OCI-LY7 (cell line): Measurements from ENCODE around the gene MEP1A. TPM values are rescaled to one million over a fixed set of nuclear protein-coding genes. Genes with fewer than 3 reads are reported as not detected.
"Not testable (repeated sequence)": the region's sequence is repeated elsewhere in the genome, so short reads cannot be mapped to it uniquely, and the experiment has no call there.

ENCODE experiments used
- Bru-seq: library from RNA; stranded (reverse); fragments of 400-500 nt; gene quantifications from one replicate; lab custom pipeline; 2021; lab: Mats Ljungman, UMichigan
- BruChase-seq, 2 experiments: library from RNA; stranded (reverse); fragments of 400-500 nt; gene quantifications; one replicate each; lab custom pipeline; 2021; lab: Mats Ljungman, UMichigan
- BruUV-seq: library from RNA; stranded (reverse); fragments of 400-500 nt; replicated peaks from 2 replicates; lab custom pipeline; 2021; lab: Mats Ljungman, UMichigan
- CTCF ChIA-PET: fragments of 300-600 bp; sonication (Branson Sonifier 250); formaldehyde crosslinking; loops from one replicate; lab custom pipeline; 2022; ENCODE audit warnings: antibody characterized with exemption; ENCODE audit not compliant: unreplicated experiment; lab: Charles Lee
- POLR2A ChIA-PET: fragments of 300-600 bp; sonication (Branson Sonifier 250); formaldehyde crosslinking; loops from one replicate; lab custom pipeline; 2022; ENCODE audit warnings: antibody characterized with exemption; lab: Charles Lee
- DNase-seq: peaks from one replicate; pipeline ENCODE4 v3.0.0-alpha.2; 2015; ENCODE audit warnings: low spot score
- H2AFZ ChIP-seq: fragments of 200-600 bp; sonication (generic), shearing (Covaris generic); 2 replicates; pipeline ENCODE4 v1.6.1; 2014; ENCODE audit warnings: mild to moderate bottlenecking, antibody characterized with exemption, low read length, moderate library complexity
- H3K27ac ChIP-seq: fragments of 200-600 bp; sonication (generic); 2 replicates; pipeline ENCODE4 v1.5.1; 2014; ENCODE audit warnings: mixed run types, low read depth, mild to moderate bottlenecking, moderate library complexity, low read length, inconsistent platforms; ENCODE audit not compliant: poor library complexity, severe bottlenecking
- H3K36me3 ChIP-seq: fragments of 200-600 bp; sonication (generic); 2 replicates; pipeline ENCODE4 v1.6.1; 2014; ENCODE audit warnings: mild to moderate bottlenecking, antibody characterized with exemption, low read length, moderate library complexity, mixed read lengths; ENCODE audit not compliant: insufficient read depth
- H3K4me1 ChIP-seq: fragments of 200-600 bp; sonication (generic); 2 replicates; pipeline ENCODE4 v1.5.1; 2014; ENCODE audit warnings: mild to moderate bottlenecking, low read length; ENCODE audit not compliant: insufficient read depth, poor library complexity, severe bottlenecking
- H3K4me2 ChIP-seq: fragments of 200-600 bp; sonication (generic); 2 replicates; pipeline ENCODE4 v1.6.1; 2014; ENCODE audit warnings: mild to moderate bottlenecking, low read length
- H3K4me3 ChIP-seq: fragments of 200-600 bp; sonication (generic); 2 replicates; pipeline ENCODE4 v1.5.1; 2014; ENCODE audit warnings: mild to moderate bottlenecking, low read depth, low read length; ENCODE audit not compliant: poor library complexity, severe bottlenecking
- H3K79me2 ChIP-seq: fragments of 200-600 bp; sonication (generic); 2 replicates; pipeline ENCODE4 v1.6.1; 2016; ENCODE audit warnings: low read depth, mild to moderate bottlenecking, low read length, moderate library complexity, mixed read lengths; ENCODE audit not compliant: insufficient read depth
- H3K9me2 ChIP-seq: fragments of 200-600 bp; sonication (generic); 2 replicates; pipeline ENCODE4 v1.6.1; 2016; ENCODE audit warnings: mild to moderate bottlenecking, low read length, mixed read lengths; ENCODE audit not compliant: insufficient read depth
- H3K9me3 ChIP-seq: fragments of 200-600 bp; sonication (generic); 2 replicates; pipeline ENCODE4 v1.6.1; 2014; ENCODE audit warnings: mild to moderate bottlenecking, mixed run types, low read length, mixed read lengths
- H4K20me1 ChIP-seq: fragments of 200-600 bp; sonication (generic); 2 replicates; pipeline ENCODE4 v1.6.1; 2014; ENCODE audit warnings: mild to moderate bottlenecking, antibody characterized with exemption, low read length, moderate library complexity, mixed read lengths; ENCODE audit not compliant: insufficient read depth
- CTCF ChIP-seq: fragments of 200-600 bp; sonication (generic); conservative IDR thresholded peaks from 2 replicates; pipeline ENCODE4 v1.5.1; 2014; ENCODE audit warnings: mild to moderate bottlenecking, antibody characterized with exemption, low read length, moderate library complexity, mixed read lengths
- EZH2phosphoT487 ChIP-seq: fragments of 200-600 bp; sonication (generic); IDR thresholded peaks from 2 replicates; pipeline ENCODE4 v1.6.1; 2018; ENCODE audit warnings: low read depth, borderline replicate concordance, mild to moderate bottlenecking, mixed run types, antibody characterized with exemption, low read length, moderate library complexity, mixed read lengths
- intact Hi-C: fragments of 100-400 bp; cut with micrococcal nuclease; formaldehyde crosslinking; loops from one replicate; pipeline ENCODE4 v1.10.0; 2022; ENCODE audit not compliant: unreplicated experiment
- long read RNA-seq: library from polyadenylated mRNA; stranded (forward); transcript quantifications from one replicate; pipeline ENCODE4 v2.0.0, GENCODE V29; 2022
- total RNA-seq, 2 experiments: library from RNA; depleted of rRNA in 1 of 2; stranded (reverse); fragments of >200 nt in 1 of 2; shearing (Covaris generic) in 1 of 2; gene quantifications; 2 replicates each; pipeline ENCODE4 v1.2.3, GENCODE V29; 2014 to 2022

MEP1A gene
- total RNA-seq (2014; rRNA removed; shearing (Covaris generic)) = not detected in 2 replicates
- total RNA-seq (2022) = not detected in 2 replicates
- Bru-seq, nascent RNA = percentile 3 among the genes with signal in this experiment
- BruChase-seq, experiment 1, labeled RNA remaining after a 6-hour chase = not detected
- BruChase-seq, experiment 2, labeled RNA remaining after a 2-hour chase = not detected
- long read RNA-seq = 0 reads

- no peaks in the 10 kb centered on the region for H3K79me2 ChIP-seq
- DNase-seq = no peak
- intact Hi-C loops = no loop called here
- H4K20me1 ChIP-seq = no peaks in the 10 kb centered on the region
- no peak within 1 kb of the TSS for H3K4me2 ChIP-seq
- no peak within 1 kb of the TSS for H3K27ac ChIP-seq
- CTCF ChIA-PET = no interaction called here
- no peak within 1 kb of the TSS for H3K4me3 ChIP-seq
- H3K4me1 ChIP-seq = no peaks in the 10 kb centered on the region
- H3K36me3 ChIP-seq = no peaks in the 10 kb centered on the region
- no peak within 1 kb of the TSS for H2AFZ ChIP-seq
- no peaks in the 10 kb centered on the region for H3K9me3 ChIP-seq
- no peak for TF ChIP-seq CTCF
- no peak for TF ChIP-seq EZH2phosphoT487
- no peaks in the 10 kb centered on the region; the same call in 1 of the 2 replicates for H3K9me2 ChIP-seq
- no TSS peak for BruUV-seq
- POLR2A ChIA-PET = interaction anchor here (0.6 kb wide), 1 partner anchor 309 kb away, joined by 6 read pairs; no protein-coding TSS in a partner anchor
Observed at GRCh38 chr6:46793138-46793537, at the start of gene MEP1A. TSS of gene MEP1A (plus strand) at chr6:46793389. CDS start at chr6:46793399, 10 bp downstream.

GRCh38 chr6:46743425-46744158, 49.6 kb upstream of the MEP1A start:
- POLR2A ChIA-PET = no interaction called here

GRCh38 chr6:46744159-46744725, 48.9 kb upstream of the MEP1A start:
- H3K27ac ChIP-seq, H3K79me2 ChIP-seq, POLR2A ChIA-PET, BruUV-seq, H3K9me2 ChIP-seq, H3K4me1 ChIP-seq, H3K4me2 ChIP-seq, H3K36me3 ChIP-seq, DNase-seq, H3K4me3 ChIP-seq, intact Hi-C loops, H2AFZ ChIP-seq, H4K20me1 ChIP-seq, H3K9me3 ChIP-seq, CTCF ChIA-PET: not testable (repeated sequence)

More at GRCh38 chr6:46743425-46744158, 49.6 kb upstream of the MEP1A start:
- Histone ChIP-seq H3K4me1 (no peaks in the 10 kb centered on the region), H4K20me1 (no peaks in the 10 kb centered on the region), H3K4me2 (no peak overlapping the region), H3K27ac (no peak overlapping the region), H3K9me2 (no peaks in the 10 kb centered on the region), H3K79me2 (no peaks in the 10 kb centered on the region), H3K36me3 (no peaks in the 10 kb centered on the region), H3K9me3 (no peaks in the 10 kb centered on the region), H2AFZ (no peak overlapping the region), H3K4me3 (no peak overlapping the region)
- DNase-seq = no peak
- no TSS peak for BruUV-seq
- CTCF ChIA-PET = no interaction called here
- intact Hi-C loops = no loop called here
- TF ChIP-seq CTCF = no peak
- no peak for TF ChIP-seq EZH2phosphoT487
